COLO829 (cell line): ENCODE data around the gene SMARCA1.

Experiments used
- DNase-seq: peaks from one replicate; pipeline ENCODE4 v3.0.0; 2012; ENCODE audit warnings: low spot score

Gene SMARCA1

GRCh38 chrX:129461801-129462456 is 61.4 kb downstream of the SMARCA1 start:
- peak; percentile 54 for DNase-seq

GRCh38 chrX:129452523-129452922 is 70.8 kb downstream of the SMARCA1 start:
- DNase-seq, result no peak

- DNase-seq, result no peak
Measured at GRCh38 chrX:129450123-129450522, 73.2 kb downstream of the SMARCA1 start.

GRCh38 chrX:129449148-129449547 is 74.1 kb downstream of the SMARCA1 start:
- DNase-seq, result no peak

- DNase-seq, result no peak
Measured at GRCh38 chrX:129445436-129445835, 77.9 kb downstream of the SMARCA1 start.

- DNase-seq, result no peak
Measured at GRCh38 chrX:129433945-129434344, 89.3 kb downstream of the SMARCA1 start.

- no peak for DNase-seq
Measured at GRCh38 chrX:129433461-129433860, 89.8 kb downstream of the SMARCA1 start.

GRCh38 chrX:129427267-129427666 is 96.0 kb downstream of the SMARCA1 start:
- DNase-seq, result no peak

GRCh38 chrX:129423191-129423590 is 100.1 kb downstream of the SMARCA1 start:
- DNase-seq, result no peak

GRCh38 chrX:129404670-129405008 is 118.7 kb downstream of the SMARCA1 start:
- DNase-seq, result no peak

GRCh38 chrX:129403974-129404669 is 119.2 kb downstream of the SMARCA1 start:
- DNase-seq, result no peak
